Suppressor macrophage treated with lipopolysaccharide for 4 hours (primary cell): ENCODE results near the gene ATP8B4.

ENCODE experiments used
- DNase-seq: peaks from one replicate; pipeline ENCODE4 v3.0.0-alpha.2; 2020

Gene ATP8B4

DNA sequence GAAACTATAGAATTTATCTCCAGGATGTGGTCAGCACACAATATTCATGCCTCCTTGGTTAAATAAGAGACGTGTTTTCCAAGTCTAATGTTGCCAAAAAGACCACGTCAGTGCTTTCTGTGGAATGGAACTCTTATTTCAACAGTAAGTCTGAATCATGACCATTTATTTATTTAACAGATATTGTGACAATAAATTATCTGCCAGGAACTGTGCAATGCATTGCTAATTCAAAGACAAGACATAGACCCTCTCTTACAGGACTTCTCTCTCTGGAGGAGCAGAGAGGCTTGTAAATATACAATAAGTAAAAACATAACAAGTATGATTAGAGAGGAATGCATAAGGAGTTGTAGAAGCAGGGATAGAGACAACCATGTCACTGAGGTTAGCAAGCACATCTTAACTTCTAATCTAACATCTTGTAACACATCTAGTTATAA is 270.7 kb downstream of the ATP8B4 start:
- DNase-seq: no peak

- no peak for DNase-seq
Measured at GRCh38 chr15:49847423-49848281, 271.4 kb downstream of the ATP8B4 start.

- no peak for DNase-seq
Measured at GRCh38 chr15:49844390-49844789, 274.6 kb downstream of the ATP8B4 start.

DNA sequence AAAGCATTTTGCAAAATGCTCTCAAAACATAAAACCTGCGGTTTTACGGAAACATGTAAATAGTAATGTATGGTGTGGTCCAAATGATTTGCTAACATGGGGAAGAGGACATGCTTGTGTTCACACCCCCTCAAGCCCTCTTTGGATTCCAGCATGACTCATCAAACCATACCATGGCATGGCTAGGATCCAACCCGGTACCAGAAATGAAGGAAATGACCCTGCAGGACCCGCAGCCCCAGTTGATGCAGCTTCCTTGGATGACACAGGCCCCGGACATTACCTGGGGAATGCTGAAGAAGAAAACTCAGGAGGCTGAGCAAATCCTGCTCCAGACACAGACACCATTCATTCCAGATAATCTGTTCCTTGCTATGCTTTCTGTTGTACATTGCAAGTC is 275.3 kb downstream of the ATP8B4 start:
- DNase-seq: no peak

GRCh38 chr15:49842031-49842730 is 276.9 kb downstream of the ATP8B4 start:
- DNase-seq: no peak

DNA sequence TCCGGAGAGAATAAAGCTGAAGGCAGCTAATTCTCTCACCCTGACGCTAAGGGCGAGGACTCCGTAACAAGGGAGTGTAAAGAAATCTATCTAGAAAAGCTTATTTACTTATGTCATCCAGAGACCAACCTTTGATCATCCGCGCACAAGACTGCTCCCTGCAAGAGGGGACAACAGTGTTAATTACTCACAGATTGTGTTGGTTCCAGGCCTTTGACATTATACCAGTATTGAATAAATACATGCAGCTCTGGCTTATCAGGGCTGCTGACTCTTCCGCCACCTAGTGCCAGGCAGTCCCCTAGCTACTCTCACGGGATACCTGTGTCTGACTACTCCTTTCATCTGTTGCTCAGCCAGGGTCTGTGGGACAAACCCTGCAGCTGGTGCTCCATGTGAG is 286.5 kb downstream of the ATP8B4 start:
- no peak for DNase-seq

DNA sequence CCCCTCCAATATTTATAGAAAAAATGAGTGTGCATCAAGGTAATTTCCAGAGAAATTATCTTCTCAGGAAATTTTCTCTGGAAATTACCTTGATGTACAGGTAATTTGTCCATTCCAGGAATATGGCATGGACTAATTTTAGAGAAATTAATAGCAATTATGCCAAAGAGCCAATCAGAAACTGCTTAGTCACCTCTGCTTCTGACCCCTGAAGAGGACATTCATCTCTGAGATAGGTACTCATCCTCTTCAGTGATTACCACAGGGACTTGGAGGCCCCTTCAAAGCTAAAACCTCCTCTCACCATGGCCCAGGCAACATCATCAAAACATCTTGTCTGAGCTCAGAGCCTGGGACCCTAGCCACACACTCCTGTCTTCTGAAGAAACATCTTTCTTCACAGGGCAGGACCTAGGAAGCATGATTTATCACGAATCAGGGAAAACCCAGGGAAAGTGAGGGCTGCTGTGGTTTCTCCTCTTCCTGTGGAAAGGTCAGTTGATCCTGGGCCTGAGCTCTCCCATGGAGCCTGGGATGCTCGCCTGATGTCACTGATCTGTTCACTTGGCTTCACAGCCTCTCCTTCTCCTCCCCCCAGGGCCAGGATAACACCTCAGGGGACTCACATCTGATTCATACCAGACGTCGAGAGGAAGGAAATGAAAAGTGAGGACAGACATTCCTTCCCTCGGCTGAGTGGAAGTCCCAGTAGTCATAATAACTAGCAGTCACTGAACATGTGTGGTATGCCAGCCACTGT is 287.6 kb downstream of the ATP8B4 start:
- no peak for DNase-seq

GRCh38 chr15:49830391-49830790 is 288.6 kb downstream of the ATP8B4 start:
- DNase-seq: no peak

DNA sequence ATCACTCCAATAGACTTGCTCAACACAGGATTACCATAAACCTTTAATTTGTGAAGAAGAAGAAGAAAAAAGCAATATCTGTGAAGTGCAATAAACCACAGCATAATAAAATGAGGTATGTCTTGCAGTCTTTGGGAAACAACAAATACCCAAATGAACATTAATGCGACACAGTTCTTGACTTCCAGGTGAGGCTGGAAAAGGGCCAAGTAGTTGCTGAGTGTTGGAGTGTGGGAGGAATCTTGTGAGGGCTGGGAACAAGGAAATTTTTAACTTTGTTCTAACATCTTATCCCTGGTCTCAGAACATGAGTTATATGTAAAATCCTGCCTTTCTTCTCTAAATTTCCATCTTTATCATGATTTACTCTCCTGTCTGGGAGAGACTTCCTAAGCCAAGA is 291.7 kb downstream of the ATP8B4 start:
- no peak for DNase-seq

GRCh38 chr15:49826640-49827234 is 292.3 kb downstream of the ATP8B4 start:
- DNase-seq: no peak

GRCh38 chr15:49824775-49825099 is 294.3 kb downstream of the ATP8B4 start:
- DNase-seq: no peak

DNA sequence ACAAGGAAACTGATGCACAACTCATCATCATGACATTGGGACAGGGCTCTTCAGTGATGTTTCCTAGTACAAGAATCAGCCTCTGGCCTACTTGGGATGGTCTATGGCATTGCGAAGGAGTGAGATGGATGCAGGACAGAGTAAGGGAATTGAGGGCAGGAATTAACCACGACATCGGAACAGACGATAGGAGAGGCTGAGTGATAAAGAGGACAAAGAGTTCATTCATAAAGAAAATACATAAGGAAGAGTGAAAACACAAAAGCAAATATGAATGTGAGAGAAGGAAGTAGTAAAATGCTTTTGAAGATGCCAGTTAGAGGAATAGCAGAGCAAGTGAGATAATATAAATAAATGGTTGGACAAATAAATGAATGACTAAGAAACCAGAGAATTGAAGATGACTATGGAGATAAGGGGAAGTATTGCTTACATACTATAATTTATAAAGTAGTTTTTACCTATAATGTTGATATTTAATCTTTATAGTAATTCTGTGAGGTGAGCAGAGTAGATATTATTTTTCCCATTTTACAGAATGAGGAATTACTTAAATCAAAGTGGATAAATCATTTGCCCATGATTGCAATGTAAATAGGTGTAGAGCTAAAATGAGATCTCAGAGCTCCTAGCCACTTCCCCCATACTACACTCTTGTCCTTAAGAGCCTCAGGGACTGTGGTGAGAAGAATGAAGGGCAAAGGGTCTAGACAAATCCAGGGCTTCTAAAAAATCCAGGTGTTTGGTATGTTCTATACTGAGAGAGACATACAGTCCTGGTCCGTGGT is 294.9 kb downstream of the ATP8B4 start:
- no peak for DNase-seq

DNA sequence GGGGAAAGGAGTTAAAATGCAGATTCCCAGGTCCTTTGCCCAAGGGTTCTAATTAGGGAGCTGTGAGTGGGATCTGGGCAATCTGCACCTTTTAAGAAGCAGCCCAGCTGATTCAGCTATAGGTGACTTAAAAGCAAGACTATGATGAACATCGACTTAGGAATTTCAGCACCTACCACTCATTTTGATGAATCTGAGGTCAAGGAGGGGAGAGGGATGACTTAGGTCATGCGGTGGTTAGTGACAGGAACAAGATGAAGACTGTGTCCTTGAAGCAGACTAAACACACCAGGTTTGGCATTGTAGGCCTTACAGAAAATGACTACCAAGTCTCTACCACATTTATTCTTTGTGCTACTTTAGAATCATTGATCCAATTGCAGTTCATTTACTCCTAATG is 301.9 kb downstream of the ATP8B4 start:
- no peak for DNase-seq

- DNase-seq: peak; percentile 12
Measured at GRCh38 chr15:49815950-49816349, 303.1 kb downstream of the ATP8B4 start.

DNA sequence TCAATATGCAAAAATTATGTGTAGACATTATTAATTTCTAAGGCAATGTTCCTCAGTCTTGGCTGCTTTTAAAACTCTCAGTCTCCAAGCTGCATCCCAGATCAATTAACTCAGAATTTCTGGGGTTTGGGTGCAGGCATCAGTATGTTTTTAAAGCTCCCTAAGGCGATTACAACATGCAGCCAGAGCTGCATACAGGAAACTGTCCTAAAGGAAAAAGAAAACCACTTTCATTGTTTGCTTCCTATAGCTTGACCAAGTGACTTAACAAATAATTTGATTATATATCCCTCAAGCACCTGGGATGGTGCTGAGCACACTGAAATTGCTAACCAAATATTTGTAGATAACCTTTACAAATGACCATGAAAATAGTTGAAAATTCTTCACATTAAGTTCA is 303.5 kb downstream of the ATP8B4 start:
- no peak for DNase-seq

GRCh38 chr15:49814709-49815108 is 304.3 kb downstream of the ATP8B4 start:
- no peak for DNase-seq

GRCh38 chr15:49813625-49814024 is 305.4 kb downstream of the ATP8B4 start:
- no peak for DNase-seq

- no peak for DNase-seq
Measured at GRCh38 chr15:49810720-49811119, 308.3 kb downstream of the ATP8B4 start.

DNA sequence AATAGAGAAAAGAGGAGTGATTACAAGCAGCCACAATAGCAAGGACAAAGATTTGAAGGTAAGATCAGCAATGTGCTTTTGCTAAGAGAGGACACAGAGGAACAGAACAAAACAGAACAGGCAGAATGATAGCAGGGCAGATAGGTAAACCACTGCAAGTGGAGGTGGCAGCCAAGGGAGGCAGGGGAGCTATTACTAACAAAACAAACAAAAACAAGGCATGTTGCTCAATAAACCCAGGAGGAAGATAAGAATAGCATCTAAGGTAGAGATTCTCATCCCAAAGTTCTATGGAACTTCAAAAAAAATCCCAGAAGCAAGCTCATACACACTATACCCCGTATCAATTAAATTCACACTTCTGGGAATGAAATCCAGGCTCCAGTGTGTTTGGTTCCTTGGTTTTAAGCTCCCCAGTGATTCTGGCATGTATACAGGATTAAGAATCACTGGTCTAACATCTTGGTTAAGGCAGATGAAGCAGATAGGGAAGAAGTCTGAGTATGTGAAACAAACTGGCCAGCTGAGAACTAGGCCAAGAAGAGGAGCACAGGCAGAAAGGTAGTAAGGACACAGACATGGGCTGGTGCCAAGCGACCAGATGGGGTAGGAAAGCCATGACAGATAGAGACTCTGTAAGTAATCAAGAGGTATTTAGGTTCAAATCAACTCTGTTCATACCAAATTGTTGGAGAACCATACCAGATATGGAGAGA is 309.0 kb downstream of the ATP8B4 start:
- DNase-seq: no peak

DNA sequence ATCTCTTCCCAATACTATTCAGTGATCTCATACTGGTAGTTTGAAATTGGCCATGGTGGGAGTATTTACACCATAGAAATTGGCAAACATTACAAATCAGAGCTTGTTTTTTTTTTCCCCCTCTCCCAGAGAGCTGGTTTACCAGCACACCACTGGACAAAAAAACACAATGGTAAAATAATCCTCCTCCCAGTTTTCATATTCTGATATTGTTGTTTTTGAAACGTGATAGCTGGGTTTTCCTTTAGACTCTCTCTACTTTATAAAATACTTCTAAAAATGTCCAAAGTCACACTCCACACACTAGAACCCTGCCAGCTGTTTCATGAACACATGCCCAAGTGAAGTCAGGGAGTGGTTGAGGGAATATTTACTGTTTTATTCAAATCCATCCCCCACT is 310.7 kb downstream of the ATP8B4 start:
- DNase-seq: no peak
